ENCODE measurements around the gene NFIB.

NFIB gene

GRCh38 chr9:14313951-14314423 is at the start of gene NFIB:
TSS of gene NFIB (minus strand) at chr9:14314141. CDS start at chr9:14313511, 630 bp downstream.
- no peak for DNase-seq

- no peak for DNase-seq
These were observed 48.2 kb upstream of the NFIB start for GRCh38 chr9:14362175-14362574.

- no peak for DNase-seq
These were observed 47.1 kb upstream of the NFIB start for GRCh38 chr9:14361074-14361473.

GRCh38 chr9:14358523-14358922 is 44.6 kb upstream of the NFIB start:
- DNase-seq: no peak

GRCh38 chr9:14356351-14357265 is 42.7 kb upstream of the NFIB start:
- no peak for DNase-seq

- no peak for DNase-seq
These were observed 40.3 kb upstream of the NFIB start for GRCh38 chr9:14354201-14354600.

GRCh38 chr9:14353222-14354056 is 39.5 kb upstream of the NFIB start:
- peak; percentile 50 to 66 for DNase-seq

GRCh38 chr9:14352503-14352902 is 38.6 kb upstream of the NFIB start:
- no peak for DNase-seq

GRCh38 chr9:14351221-14351836 is 37.4 kb upstream of the NFIB start:
- no peak for DNase-seq

- DNase-seq: no peak
These were observed 36.8 kb upstream of the NFIB start for GRCh38 chr9:14350754-14351153.

GRCh38 chr9:14350349-14350728 is 36.4 kb upstream of the NFIB start:
- no peak for DNase-seq

GRCh38 chr9:14349447-14350348 is 35.8 kb upstream of the NFIB start:
- no peak for DNase-seq

GRCh38 chr9:14349146-14349446 is 35.2 kb upstream of the NFIB start:
- no peak for DNase-seq

GRCh38 chr9:14348373-14349145 is 34.6 kb upstream of the NFIB start:
- no peak for DNase-seq

GRCh38 chr9:14348123-14348372 is 34.1 kb upstream of the NFIB start:
- no peak for DNase-seq

- no peak for DNase-seq
These were observed 33.6 kb upstream of the NFIB start for GRCh38 chr9:14347406-14348122.

GRCh38 chr9:14346811-14347405 is 33.0 kb upstream of the NFIB start:
- DNase-seq: no peak

- DNase-seq: no peak
These were observed 32.4 kb upstream of the NFIB start for GRCh38 chr9:14346231-14346791.

- no peak for DNase-seq
These were observed 31.7 kb upstream of the NFIB start for GRCh38 chr9:14345354-14346230.
